OCI-LY1 (cell line): Measurements from ENCODE around the gene ASB13.

Experiments
- EZH2 ChIP-seq: fragments of 200-600 bp; sonication (generic), shearing (Covaris generic); IDR thresholded peaks from 2 replicates; pipeline ENCODE4 v1.8.0; 2017; ENCODE audit warnings: borderline replicate concordance, mixed run types, mild to moderate bottlenecking, antibody characterized with exemption, low read length, moderate library complexity, mixed read lengths
- TF ChIP-seq, protein P1 (sequence below): fragments of 200-600 bp; sonication (generic), shearing (Covaris generic); IDR thresholded peaks from 2 replicates; pipeline ENCODE4 v1.5.1; 2017; ENCODE audit warnings: mild to moderate bottlenecking, antibody characterized with exemption, low read length, moderate library complexity, mixed read lengths

GRCh38 chr10:5608608-5609220 is 57.7 kb downstream of the ASB13 start:
- no peak for TF ChIP-seq EZH2
- TF ChIP-seq, protein P1, sequence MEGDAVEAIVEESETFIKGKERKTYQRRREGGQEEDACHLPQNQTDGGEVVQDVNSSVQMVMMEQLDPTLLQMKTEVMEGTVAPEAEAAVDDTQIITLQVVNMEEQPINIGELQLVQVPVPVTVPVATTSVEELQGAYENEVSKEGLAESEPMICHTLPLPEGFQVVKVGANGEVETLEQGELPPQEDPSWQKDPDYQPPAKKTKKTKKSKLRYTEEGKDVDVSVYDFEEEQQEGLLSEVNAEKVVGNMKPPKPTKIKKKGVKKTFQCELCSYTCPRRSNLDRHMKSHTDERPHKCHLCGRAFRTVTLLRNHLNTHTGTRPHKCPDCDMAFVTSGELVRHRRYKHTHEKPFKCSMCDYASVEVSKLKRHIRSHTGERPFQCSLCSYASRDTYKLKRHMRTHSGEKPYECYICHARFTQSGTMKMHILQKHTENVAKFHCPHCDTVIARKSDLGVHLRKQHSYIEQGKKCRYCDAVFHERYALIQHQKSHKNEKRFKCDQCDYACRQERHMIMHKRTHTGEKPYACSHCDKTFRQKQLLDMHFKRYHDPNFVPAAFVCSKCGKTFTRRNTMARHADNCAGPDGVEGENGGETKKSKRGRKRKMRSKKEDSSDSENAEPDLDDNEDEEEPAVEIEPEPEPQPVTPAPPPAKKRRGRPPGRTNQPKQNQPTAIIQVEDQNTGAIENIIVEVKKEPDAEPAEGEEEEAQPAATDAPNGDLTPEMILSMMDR = no peak
